IPS-15b (cell line): ENCODE results near the gene ITGA7.

Experiments
- H3K27me3 ChIP-seq: one replicate; pipeline ENCODE4 v1.6.1; 2013; ENCODE audit warnings: low read length; ENCODE audit not compliant: control insufficient read depth, insufficient read depth
- H3K36me3 ChIP-seq: one replicate; pipeline ENCODE4 v1.6.1; 2013; ENCODE audit warnings: low read length; ENCODE audit not compliant: control insufficient read depth, insufficient read depth
- H3K4me1 ChIP-seq: one replicate; pipeline ENCODE4 v1.6.1; 2013; ENCODE audit warnings: mild to moderate bottlenecking, low read length; ENCODE audit not compliant: control insufficient read depth, insufficient read depth
- H3K4me3 ChIP-seq: one replicate; pipeline ENCODE4 v1.5.1; 2013; ENCODE audit warnings: low read depth, low read length
- H3K9ac ChIP-seq: one replicate; pipeline ENCODE4 v1.6.1; 2013; ENCODE audit warnings: low read depth, mild to moderate bottlenecking, low read length
- H3K9me3 ChIP-seq: one replicate; pipeline ENCODE4 v1.6.1; 2013; ENCODE audit warnings: mild to moderate bottlenecking, low read length; ENCODE audit not compliant: control insufficient read depth, insufficient read depth

ITGA7 gene

DNA sequence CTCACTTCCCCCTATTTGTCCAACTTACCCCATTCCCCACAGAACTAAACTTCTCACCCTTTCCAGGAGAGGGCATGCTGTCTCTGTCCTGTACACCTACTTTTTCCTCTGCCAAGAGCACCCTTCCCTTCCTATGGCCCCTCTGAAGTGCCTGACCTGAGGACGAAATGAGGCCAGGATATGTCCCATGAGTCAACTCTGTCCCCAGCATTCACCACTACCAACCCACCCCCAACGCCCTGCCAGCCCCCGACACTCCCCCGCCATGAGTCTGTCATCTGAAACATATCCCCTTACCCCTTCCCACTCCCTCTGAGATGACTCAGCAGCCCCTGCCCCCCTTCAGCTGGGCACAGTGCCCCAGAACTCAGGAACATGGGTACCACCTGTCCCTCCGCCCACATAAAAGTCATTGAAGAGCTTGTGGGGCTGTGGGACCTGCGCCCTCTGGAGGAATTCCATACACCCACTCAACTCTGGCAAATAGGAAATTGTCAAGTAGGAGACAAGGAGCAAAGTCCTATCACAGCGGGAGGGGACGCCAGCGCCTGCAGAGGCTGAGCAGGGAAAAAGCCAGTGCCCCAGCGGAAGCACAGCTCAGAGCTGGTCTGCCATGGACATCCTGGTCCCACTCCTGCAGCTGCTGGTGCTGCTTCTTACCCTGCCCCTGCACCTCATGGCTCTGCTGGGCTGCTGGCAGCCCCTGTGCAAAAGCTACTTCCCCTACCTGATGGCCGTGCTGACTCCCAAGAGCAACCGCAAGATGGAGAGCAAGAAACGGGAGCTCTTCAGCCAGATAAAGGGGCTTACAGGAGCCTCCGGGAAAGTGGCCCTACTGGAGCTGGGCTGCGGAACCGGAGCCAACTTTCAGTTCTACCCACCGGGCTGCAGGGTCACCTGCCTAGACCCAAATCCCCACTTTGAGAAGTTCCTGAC is 26.3 kb downstream of the ITGA7 start:
- Histone ChIP-seq H3K9ac (no peak overlapping the region), H3K9me3 (no peaks in the 10 kb centered on the region), H3K27me3 (no peaks in the 10 kb centered on the region), H3K4me3 (peak overlapping the region; percentile 43), H3K4me1 (no peaks in the 10 kb centered on the region), H3K36me3 (peaks cover 5% of the 10 kb centered on the region)

DNA sequence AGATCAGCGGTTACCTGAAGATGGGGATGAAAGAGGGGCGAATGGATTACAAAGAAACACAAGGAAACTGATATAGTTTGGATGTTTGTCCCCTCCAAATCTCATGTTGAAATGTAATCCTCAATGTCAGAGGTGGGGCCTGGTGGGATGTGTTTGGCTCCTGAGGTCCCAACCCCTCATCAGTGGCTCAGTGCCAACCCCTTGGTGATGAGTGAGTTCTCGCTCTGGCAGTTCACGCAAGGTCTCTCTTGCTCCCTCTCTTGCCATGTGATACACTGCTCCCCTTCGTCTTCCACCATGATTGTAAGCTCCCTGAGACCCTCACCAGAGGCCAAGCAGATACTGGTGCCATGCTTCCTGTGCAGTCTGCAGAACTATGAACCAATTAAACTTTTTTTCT is 28.0 kb downstream of the ITGA7 start:
- H3K4me3 ChIP-seq: no peak overlapping the region
- no peaks in the 10 kb centered on the region for H3K9me3 ChIP-seq
- no peaks in the 10 kb centered on the region for H3K4me1 ChIP-seq
- H3K36me3 ChIP-seq: no peaks in the 10 kb centered on the region
- no peaks in the 10 kb centered on the region for H3K27me3 ChIP-seq
- no peak overlapping the region for H3K9ac ChIP-seq

DNA sequence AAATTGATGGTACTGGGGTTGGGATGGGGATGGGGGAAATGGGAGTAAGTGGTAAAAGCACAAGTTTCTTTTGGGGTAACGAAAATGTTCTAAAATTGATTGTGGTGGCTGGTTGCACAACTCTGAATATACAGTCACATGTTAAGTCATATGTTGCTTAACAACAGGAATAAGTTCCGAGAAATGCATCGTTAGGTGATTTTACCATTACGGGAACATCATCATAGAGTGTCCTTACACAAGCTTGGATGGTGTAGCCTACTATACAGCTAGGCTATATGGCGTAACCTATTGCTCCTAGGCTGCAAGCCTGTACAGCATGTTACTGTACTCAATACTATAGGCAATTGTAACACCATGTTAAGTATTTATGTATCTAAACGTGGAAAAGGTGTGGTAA is 31.0 kb downstream of the ITGA7 start:
- no peaks in the 10 kb centered on the region for H3K9me3 ChIP-seq
- H3K9ac ChIP-seq: no peak overlapping the region
- H3K4me3 ChIP-seq: no peak overlapping the region
- no peaks in the 10 kb centered on the region for H3K27me3 ChIP-seq
- H3K4me1 ChIP-seq: no peaks in the 10 kb centered on the region
- H3K36me3 ChIP-seq: no peaks in the 10 kb centered on the region

DNA sequence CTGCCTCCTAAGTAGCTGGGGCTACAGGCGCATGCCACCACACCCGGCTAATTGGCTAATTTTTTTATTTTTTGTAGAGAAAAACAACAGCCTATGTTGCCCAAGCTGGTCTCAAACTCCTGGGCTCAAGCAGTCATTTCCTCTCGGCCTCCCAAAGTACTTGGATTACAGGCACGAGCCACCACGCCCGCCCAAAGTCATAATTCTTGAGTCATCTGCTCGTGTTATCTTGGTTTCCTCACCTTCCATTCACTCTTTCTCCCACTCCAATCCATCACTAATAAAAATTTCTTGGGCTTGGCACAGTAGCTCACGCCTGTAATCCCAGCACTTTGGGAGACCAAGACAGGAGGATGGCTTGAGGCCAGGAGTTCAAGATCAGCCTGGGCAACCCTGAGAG is 32.0 kb downstream of the ITGA7 start:
- H3K27me3 ChIP-seq: no peaks in the 10 kb centered on the region

DNA sequence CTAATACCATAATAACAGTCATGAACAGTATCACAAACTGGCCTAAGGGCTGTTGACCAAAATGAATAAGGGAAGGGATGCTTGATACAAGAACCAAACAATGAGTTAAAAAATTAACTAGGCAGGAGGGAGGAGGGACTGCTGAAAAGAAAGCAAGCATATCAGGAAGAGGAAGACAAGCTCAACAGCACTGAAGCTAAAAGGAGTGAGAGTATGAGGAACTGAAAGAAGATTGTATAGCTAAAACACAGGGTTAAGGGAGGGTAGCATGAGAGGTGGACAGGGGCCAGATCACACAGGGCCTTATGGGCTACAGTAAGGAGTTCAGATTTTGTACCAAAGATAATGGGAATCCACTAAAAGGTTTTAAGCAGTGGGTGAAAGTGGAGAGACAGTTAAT is 34.1 kb downstream of the ITGA7 start:
- no peak overlapping the region for H3K9ac ChIP-seq
- no peak overlapping the region for H3K4me3 ChIP-seq
- H3K9me3 ChIP-seq: no peaks in the 10 kb centered on the region
- no peaks in the 10 kb centered on the region for H3K36me3 ChIP-seq
- H3K4me1 ChIP-seq: no peaks in the 10 kb centered on the region
- no peaks in the 10 kb centered on the region for H3K27me3 ChIP-seq

More for the DNA sequence above, 32.0 kb downstream of the ITGA7 start:
- Histone ChIP-seq H3K9me3 (no peaks in the 10 kb centered on the region), H3K4me3 (no peak overlapping the region), H3K36me3 (no peaks in the 10 kb centered on the region), H3K9ac (no peak overlapping the region), H3K4me1 (no peaks in the 10 kb centered on the region)

DNA sequence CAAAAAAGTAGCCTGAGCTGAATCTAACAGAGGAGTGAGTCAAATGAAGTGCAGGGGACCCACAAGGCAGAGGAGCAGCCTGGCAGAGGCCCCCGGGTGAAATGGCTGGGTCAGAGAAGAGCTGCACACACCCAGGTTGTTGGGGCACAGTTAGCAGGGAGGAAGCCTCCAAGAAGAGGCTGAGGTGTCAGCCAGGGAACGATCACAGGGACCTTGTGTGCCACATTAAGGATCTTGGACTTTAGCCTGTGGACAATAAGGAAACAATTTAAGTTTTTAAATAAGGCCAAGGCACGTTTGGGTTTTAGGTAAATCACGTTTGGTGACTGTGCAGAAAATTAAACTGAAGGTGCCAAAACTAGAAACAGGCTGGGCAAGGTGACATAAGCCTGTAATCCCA is 36.0 kb downstream of the ITGA7 start:
- no peaks in the 10 kb centered on the region for H3K9me3 ChIP-seq
- no peaks in the 10 kb centered on the region for H3K36me3 ChIP-seq
- no peaks in the 10 kb centered on the region for H3K4me1 ChIP-seq
- H3K4me3 ChIP-seq: no peak overlapping the region
- H3K27me3 ChIP-seq: no peaks in the 10 kb centered on the region
- no peak overlapping the region for H3K9ac ChIP-seq

DNA sequence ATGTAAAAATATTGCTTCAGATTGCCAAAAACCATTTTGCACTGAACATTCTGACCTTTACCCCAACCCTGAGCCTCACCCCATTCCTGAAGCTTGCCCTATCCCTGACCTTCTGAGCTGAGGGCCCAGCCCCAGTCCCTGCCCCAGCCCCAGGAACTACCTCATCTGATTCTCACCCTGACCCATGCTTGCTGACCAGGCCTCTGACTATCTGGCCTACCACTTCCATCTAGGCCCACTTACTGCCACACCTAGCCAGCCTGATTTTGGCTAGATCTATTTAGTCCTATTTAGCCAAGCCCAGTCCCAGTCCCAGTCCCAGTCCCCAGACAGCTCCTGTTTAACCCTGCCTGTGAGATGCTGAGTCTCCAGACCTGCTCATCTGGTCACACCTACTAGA is 37.4 kb downstream of the ITGA7 start:
- Histone ChIP-seq H3K9ac (no peak overlapping the region), H3K9me3 (no peaks in the 10 kb centered on the region), H3K4me1 (no peaks in the 10 kb centered on the region), H3K36me3 (no peaks in the 10 kb centered on the region), H3K4me3 (no peak overlapping the region), H3K27me3 (no peaks in the 10 kb centered on the region)

DNA sequence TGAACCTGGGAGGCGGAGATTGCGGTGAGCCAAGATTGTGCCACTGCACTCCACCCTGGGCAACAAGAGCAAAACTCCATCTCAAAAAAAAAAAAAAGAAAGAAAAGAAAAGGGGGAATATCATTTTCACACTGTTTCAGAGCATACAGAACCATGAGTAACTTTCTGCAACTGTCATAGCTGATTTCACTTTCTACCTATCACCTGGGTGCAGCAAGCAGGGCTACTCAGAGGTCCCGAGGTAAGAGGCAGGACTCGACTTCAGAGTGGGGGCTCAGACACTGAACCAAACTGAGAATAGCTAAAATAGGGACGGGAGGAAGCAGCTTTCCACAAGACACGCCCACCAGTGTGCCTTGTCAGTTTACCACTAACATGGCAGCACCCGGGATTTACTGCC is 41.2 kb downstream of the ITGA7 start:
- Histone ChIP-seq H3K27me3 (no peaks in the 10 kb centered on the region), H3K36me3 (no peaks in the 10 kb centered on the region), H3K4me1 (no peaks in the 10 kb centered on the region), H3K4me3 (no peak overlapping the region), H3K9ac (no peak overlapping the region), H3K9me3 (no peaks in the 10 kb centered on the region)

DNA sequence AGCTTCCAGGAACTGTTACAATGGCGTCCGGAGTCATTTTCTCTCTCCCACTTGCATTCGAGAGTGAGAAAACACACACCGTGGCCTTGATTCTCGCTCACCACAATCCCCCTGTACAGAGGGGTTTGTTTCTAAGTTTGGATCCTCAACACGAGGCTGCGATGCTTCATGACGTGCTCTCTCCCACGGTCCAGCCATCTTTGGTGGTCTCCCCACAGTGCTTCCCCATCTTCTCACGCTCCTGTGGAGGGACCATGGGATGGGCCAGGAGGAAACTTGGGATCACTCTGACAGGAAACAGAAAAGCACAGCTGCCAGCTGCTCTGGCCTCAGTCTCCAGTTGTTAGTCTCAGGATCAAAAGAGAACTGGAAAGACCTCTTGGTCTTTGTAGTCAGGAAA is 42.9 kb downstream of the ITGA7 start:
- Histone ChIP-seq H3K4me1 (no peaks in the 10 kb centered on the region), H3K4me3 (no peak overlapping the region), H3K9ac (no peak overlapping the region), H3K27me3 (no peaks in the 10 kb centered on the region), H3K9me3 (no peaks in the 10 kb centered on the region), H3K36me3 (no peaks in the 10 kb centered on the region)

DNA sequence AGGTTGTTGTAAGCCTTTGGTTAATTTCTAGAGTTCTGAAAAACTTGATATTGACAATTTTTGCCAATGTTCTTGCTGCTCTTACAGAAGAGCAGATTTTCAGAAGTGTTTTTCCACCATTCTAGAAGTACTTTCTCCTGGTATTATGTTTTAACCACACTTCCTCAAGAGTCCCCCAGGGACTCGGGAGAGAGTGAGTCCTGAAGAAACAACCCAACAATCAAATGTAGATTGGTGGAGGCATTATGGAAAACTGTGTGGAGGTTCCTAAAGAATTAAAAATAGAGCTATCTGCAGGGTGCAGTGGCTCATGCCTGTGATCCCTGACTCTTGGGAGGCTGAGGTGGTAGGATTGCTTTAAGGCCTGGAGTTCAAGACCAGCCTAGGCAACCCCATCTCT is 44.3 kb downstream of the ITGA7 start:
- no peaks in the 10 kb centered on the region for H3K4me1 ChIP-seq
- no peaks in the 10 kb centered on the region for H3K9me3 ChIP-seq
- H3K9ac ChIP-seq: no peak overlapping the region
- H3K4me3 ChIP-seq: no peak overlapping the region
- H3K27me3 ChIP-seq: no peaks in the 10 kb centered on the region
- H3K36me3 ChIP-seq: no peaks in the 10 kb centered on the region

DNA sequence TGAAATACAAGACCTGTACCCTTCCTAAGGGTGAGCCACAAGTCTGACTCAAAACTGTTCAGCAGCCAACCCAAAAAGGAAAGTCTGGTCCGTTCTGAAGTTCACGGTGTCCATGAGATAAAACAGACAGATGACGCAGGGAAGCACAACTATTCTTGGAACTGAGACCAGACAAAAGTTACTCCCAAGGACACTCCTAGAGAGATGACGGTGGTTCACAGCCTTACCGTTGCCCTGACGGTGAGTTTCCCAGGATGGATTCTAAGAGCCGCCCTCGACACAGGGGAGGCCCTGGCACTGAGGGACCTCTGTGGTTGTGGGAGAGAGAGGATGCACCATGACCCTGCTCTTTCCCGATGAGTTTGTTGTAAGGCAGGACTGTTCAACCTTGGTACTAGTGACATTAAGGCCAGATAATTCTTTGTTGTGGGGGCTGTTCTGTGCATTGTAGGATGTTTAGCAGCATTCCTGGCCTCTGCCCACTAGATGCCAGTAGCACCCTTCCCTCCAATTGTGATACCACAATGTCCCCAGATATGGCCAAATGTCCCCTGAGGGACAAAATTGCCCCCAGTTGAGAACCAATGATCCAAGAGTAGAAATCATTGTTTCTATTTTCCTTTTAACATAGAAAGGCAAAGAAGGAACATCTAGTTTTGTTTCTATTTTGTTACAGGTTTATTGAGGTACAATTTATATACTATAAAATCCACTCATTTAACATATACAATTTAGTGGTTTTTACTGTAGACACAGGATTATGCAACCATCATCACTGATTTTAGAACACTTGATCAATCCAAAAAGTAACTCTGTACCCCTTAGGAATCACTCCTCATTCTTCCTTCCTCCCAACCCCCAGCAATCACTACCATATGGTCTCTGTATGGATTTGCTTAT is 48.0 kb downstream of the ITGA7 start:
- Histone ChIP-seq H3K9me3 (no peaks in the 10 kb centered on the region), H3K36me3 (no peaks in the 10 kb centered on the region), H3K9ac (no peak overlapping the region), H3K27me3 (peaks cover 7% of the 10 kb centered on the region), H3K4me3 (no peak overlapping the region), H3K4me1 (no peaks in the 10 kb centered on the region)
